ENCODE data around the gene RELT. TPM values are rescaled to one million over a fixed set of nuclear protein-coding genes. Genes with fewer than 3 reads are reported as not detected.

The RELT gene
- total and polyA plus RNA-seq, 8 donors = 1.2 to 18.7 (median 1.9) TPM; not detected in 2

DNA sequence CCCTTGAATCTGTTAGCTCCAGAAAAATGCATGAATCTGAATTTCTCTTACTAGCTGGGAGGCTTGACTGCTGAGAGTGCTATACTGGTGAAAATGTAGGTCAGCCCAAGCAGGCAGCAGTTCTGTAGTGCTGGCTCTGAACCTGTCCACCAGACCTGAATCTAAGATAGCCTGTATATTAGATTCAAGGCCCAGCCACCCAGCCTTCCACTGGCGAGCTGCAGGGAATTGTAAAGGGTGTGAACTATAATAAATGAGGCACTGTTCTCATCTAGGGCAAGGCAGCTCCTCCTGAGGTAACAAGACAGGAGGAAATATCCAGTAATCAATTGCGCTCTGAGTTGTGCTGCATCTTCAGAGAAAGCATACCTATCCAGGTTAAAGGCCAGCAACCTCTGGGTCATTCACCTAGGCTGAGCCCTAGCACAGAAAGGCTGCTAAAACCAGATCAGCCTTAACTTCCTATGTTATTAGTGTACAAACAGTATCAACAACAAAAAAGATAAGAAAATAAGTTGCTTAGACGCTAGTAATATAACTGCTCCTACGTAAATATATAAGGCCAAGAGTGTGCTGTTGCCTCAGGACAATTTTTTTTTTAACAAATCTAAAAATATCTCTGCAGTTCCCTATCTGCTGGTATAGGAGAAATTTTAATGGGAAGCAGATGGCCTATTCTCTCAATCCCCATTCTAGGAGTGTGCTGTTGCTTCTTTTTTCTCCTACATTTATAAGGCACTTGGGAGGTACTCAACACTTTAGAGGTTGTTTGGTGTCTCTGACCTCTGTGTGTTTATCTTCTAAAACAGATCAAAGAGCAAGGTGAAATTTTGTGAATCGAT is 63.0 kb downstream of the RELT start:
- 66 to 82% (median 73%) methylated on average over 5 of the region's 5 CpGs for WGBS, 5 donors
- H3K4me1 ChIP-seq = peaks cover 0 to 13% (median 7%) of the 10 kb centered on the region in 4 donors
- no peak overlapping the region for H3K27ac ChIP-seq
- DNase-seq = peak in 1 of 2 donors; percentile 32
- no peak overlapping the region for H3K4me3 ChIP-seq
- H3K36me3 ChIP-seq = no peaks in the 10 kb centered on the region
- TF ChIP-seq POLR2A (IDR thresholded peaks at IDR 0.05) (no peak), EP300 (IDR thresholded peaks at IDR 0.05) (no peak), CTCF (IDR thresholded peaks at IDR 0.05) (no peak), POLR2AphosphoS5 (IDR thresholded peaks at IDR 0.05) (no peak)
- no peaks in the 10 kb centered on the region for H3K27me3 ChIP-seq
- no peaks in the 10 kb centered on the region for H3K9me3 ChIP-seq
- intact Hi-C loops (cut with DNase I; ENCODE audit: low total_unique reads) = no loop called here

- H3K4me1 ChIP-seq = peaks cover 0 to 15% (median 9%) of the 10 kb centered on the region in 4 donors
- intact Hi-C loops (cut with DNase I; ENCODE audit: low total_unique reads) = no loop called here
- TF ChIP-seq CTCF (IDR thresholded peaks at IDR 0.05) = no peak
- no peak for TF ChIP-seq EP300 (IDR thresholded peaks at IDR 0.05)
- TF ChIP-seq POLR2AphosphoS5 (IDR thresholded peaks at IDR 0.05) = no peak
- no peak for TF ChIP-seq POLR2A (IDR thresholded peaks at IDR 0.05)
- no peak for DNase-seq
- H3K27me3 ChIP-seq = no peaks in the 10 kb centered on the region
- no peaks in the 10 kb centered on the region for H3K9me3 ChIP-seq
- H3K27ac ChIP-seq = no peak overlapping the region
- no peak overlapping the region for H3K4me3 ChIP-seq
- no peaks in the 10 kb centered on the region for H3K36me3 ChIP-seq
Observed at GRCh38 chr11:73445980-73446379, 69.8 kb downstream of the RELT start.

- peaks cover 0 to 15% (median 9%) of the 10 kb centered on the region in 4 donors for H3K4me1 ChIP-seq
- H3K4me3 ChIP-seq = no peak overlapping the region
- intact Hi-C loops (cut with DNase I; ENCODE audit: low total_unique reads) = no loop called here
- no peak overlapping the region for H3K27ac ChIP-seq
- no peaks in the 10 kb centered on the region for H3K27me3 ChIP-seq
- H3K36me3 ChIP-seq = no peaks in the 10 kb centered on the region
- DNase-seq = no peak
- 50 to 82% (median 60%) methylated on average over 2 of the region's 2 CpGs for WGBS, 5 donors
- no peaks in the 10 kb centered on the region for H3K9me3 ChIP-seq
- TF ChIP-seq POLR2A (IDR thresholded peaks at IDR 0.05) = no peak
- TF ChIP-seq EP300 (IDR thresholded peaks at IDR 0.05) = no peak
- no peak for TF ChIP-seq CTCF (IDR thresholded peaks at IDR 0.05)
- no peak for TF ChIP-seq POLR2AphosphoS5 (IDR thresholded peaks at IDR 0.05)
Observed at GRCh38 chr11:73446766-73447165, 70.6 kb downstream of the RELT start.

Other genes with a start within 250 kb of the RELT start
- 10 to 100 TPM; 11.6 to 64.3 (median 21.8) TPM for gene FCHSD2, start 234.1 kb upstream of the RELT start, total RNA-seq
- 1 to 10 TPM; 5.7 to 9.8 (median 9.6) TPM for gene FCHSD2, start 234.1 kb upstream of the RELT start, polyA plus RNA-seq
- gene P2RY2, start 158.1 kb upstream of the RELT start, total RNA-seq = 10 to 100 TPM in 1 of 5 donors, 1 to 10 TPM in 2, not detected in 2; 1.0 to 13.3 (median 1.3) TPM
- gene P2RY2, start 158.1 kb upstream of the RELT start, polyA plus RNA-seq = 1 to 10 TPM in 1 of 3 donors, under 1 TPM in 1, not detected in 1; 0.81 to 4.7 TPM
- gene P2RY6, start 104.1 kb upstream of the RELT start, total RNA-seq = 1 to 10 TPM in 1 of 5 donors, under 1 TPM in 1, not detected in 3; 0.29 to 1.3 TPM
- 1 to 10 TPM; 1.2 to 2.9 (median 2.1) TPM for gene P2RY6, start 104.1 kb upstream of the RELT start, polyA plus RNA-seq
- gene ARHGEF17, start 68.1 kb upstream of the RELT start, total RNA-seq = 10 to 100 TPM; 29.9 to 66.5 (median 38.8) TPM
- 10 to 100 TPM in 2 of 3 donors, 1 to 10 TPM in 1; 5.0 to 13.1 (median 10.8) TPM for gene ARHGEF17, start 68.1 kb upstream of the RELT start, polyA plus RNA-seq
- gene FAM168A, start 221.7 kb downstream of the RELT start, total RNA-seq = 10 to 100 TPM in 3 of 5 donors, 1 to 10 TPM in 2; 4.9 to 25.4 (median 21.5) TPM
- 1 to 10 TPM; 4.3 to 5.5 (median 4.6) TPM for gene FAM168A, start 221.7 kb downstream of the RELT start, polyA plus RNA-seq